Mesothelial cell of epicardium (in vitro differentiated cells): ENCODE data around the gene NR1H3. TPM values are rescaled to one million over a fixed set of nuclear protein-coding genes. Genes with fewer than 3 reads are reported as not detected.
A peak's percentile ranks its signal among the peaks of the same experiment; 100 is the strongest.

ENCODE experiments used
- DNase-seq, 2 experiments: peaks; one replicate each; pipeline ENCODE4 v3.0.0; 2021; ENCODE audit warnings: low spot score in 2 of 2; ENCODE audit not compliant: unreplicated experiment in 2 of 2
- H3K27ac Mint-ChIP-seq: 2 replicates; pipeline ENCODE4 v1.8.0; 2021; ENCODE audit warnings: mixed read lengths
- H3K27me3 Mint-ChIP-seq: 2 replicates; pipeline ENCODE4 v1.8.0; 2021; ENCODE audit warnings: low read depth, mixed read lengths
- H3K36me3 Mint-ChIP-seq: 2 replicates; pipeline ENCODE4 v1.8.0; 2021; ENCODE audit warnings: mixed read lengths
- H3K4me1 Mint-ChIP-seq: 2 replicates; pipeline ENCODE4 v1.8.0; 2021; ENCODE audit warnings: mixed read lengths
- H3K4me3 Mint-ChIP-seq: 2 replicates; pipeline ENCODE4 v1.8.0; 2021; ENCODE audit warnings: mild to moderate bottlenecking, moderate library complexity, mixed read lengths
- H3K9me3 Mint-ChIP-seq: 2 replicates; pipeline ENCODE4 v1.8.0; 2021; ENCODE audit warnings: mixed read lengths
- CTCF ChIP-seq: fragments of 200-600 bp; sonication (generic); IDR thresholded peaks from one replicate; pipeline ENCODE4 v1.5.0; 2021; ENCODE audit warnings: antibody characterized with exemption; ENCODE audit not compliant: unreplicated experiment
- total RNA-seq: library from RNA; stranded (reverse); gene quantifications from 3 replicates; pipeline ENCODE4 v1.2.1, GENCODE V29; 2021

The NR1H3 gene
- total RNA-seq, 1 donor from 2014 or later = 26.5 TPM

GRCh38 chr11:47271328-47271727 is 13.5 kb downstream of the NR1H3 start:
- H3K4me1 Mint-ChIP-seq = peaks cover 33% of the 10 kb centered on the region

GRCh38 chr11:47271961-47272661 is 14.3 kb downstream of the NR1H3 start:
- Mint-ChIP-seq H3K27ac (no peak overlapping the region), H3K4me3 (peak overlapping the region; percentile 70), H3K27me3 (no peaks in the 10 kb centered on the region), H3K36me3 (peaks cover 20% of the 10 kb centered on the region), H3K9me3 (no peaks in the 10 kb centered on the region), H3K4me1 (peaks cover 33% of the 10 kb centered on the region)
- DNase-seq = no peak
- TF ChIP-seq CTCF = no peak

More at GRCh38 chr11:47271328-47271727, 13.5 kb downstream of the NR1H3 start:
- peak overlapping the region; percentile 19 for H3K27ac Mint-ChIP-seq
- H3K4me3 Mint-ChIP-seq = peak overlapping the region; percentile 70
- no peaks in the 10 kb centered on the region for H3K27me3 Mint-ChIP-seq
- TF ChIP-seq CTCF = no peak
- no peaks in the 10 kb centered on the region for H3K9me3 Mint-ChIP-seq
- no peak for DNase-seq
- H3K36me3 Mint-ChIP-seq = peaks cover 14% of the 10 kb centered on the region

GRCh38 chr11:47272706-47273105 is 14.9 kb downstream of the NR1H3 start:
- DNase-seq = no peak
- no peak for TF ChIP-seq CTCF
- no peak overlapping the region for H3K4me3 Mint-ChIP-seq

GRCh38 chr11:47274495-47275235 is 16.9 kb downstream of the NR1H3 start:
- H3K4me3 Mint-ChIP-seq = no peak overlapping the region
- no peak overlapping the region for H3K27ac Mint-ChIP-seq
- H3K27me3 Mint-ChIP-seq = no peaks in the 10 kb centered on the region
- TF ChIP-seq CTCF = no peak
- DNase-seq = no peak
- H3K36me3 Mint-ChIP-seq = peaks cover 27% of the 10 kb centered on the region
- peaks cover 16% of the 10 kb centered on the region for H3K4me1 Mint-ChIP-seq
- H3K9me3 Mint-ChIP-seq = no peaks in the 10 kb centered on the region

More at GRCh38 chr11:47272706-47273105, 14.9 kb downstream of the NR1H3 start:
- Mint-ChIP-seq H3K27me3 (no peaks in the 10 kb centered on the region), H3K27ac (no peak overlapping the region), H3K36me3 (peaks cover 20% of the 10 kb centered on the region), H3K9me3 (no peaks in the 10 kb centered on the region), H3K4me1 (peaks cover 33% of the 10 kb centered on the region)

- Mint-ChIP-seq H3K9me3 (no peaks in the 10 kb centered on the region), H3K36me3 (peaks cover 39% of the 10 kb centered on the region)
- TF ChIP-seq CTCF = no peak
Observed at GRCh38 chr11:47276923-47277322, 19.1 kb downstream of the NR1H3 start.

More at GRCh38 chr11:47276923-47277322, 19.1 kb downstream of the NR1H3 start:
- H3K4me1 Mint-ChIP-seq = peaks cover 4% of the 10 kb centered on the region
- no peak overlapping the region for H3K4me3 Mint-ChIP-seq
- no peak for DNase-seq
- H3K27ac Mint-ChIP-seq = no peak overlapping the region
- no peaks in the 10 kb centered on the region for H3K27me3 Mint-ChIP-seq
